Central memory CD4-positive, alpha-beta T cell (primary cell): Measurements from ENCODE around the gene APOM.

ENCODE experiments used
- DNase-seq: peaks from one replicate; pipeline ENCODE4 v3.0.0; 2022

Gene APOM

DNA sequence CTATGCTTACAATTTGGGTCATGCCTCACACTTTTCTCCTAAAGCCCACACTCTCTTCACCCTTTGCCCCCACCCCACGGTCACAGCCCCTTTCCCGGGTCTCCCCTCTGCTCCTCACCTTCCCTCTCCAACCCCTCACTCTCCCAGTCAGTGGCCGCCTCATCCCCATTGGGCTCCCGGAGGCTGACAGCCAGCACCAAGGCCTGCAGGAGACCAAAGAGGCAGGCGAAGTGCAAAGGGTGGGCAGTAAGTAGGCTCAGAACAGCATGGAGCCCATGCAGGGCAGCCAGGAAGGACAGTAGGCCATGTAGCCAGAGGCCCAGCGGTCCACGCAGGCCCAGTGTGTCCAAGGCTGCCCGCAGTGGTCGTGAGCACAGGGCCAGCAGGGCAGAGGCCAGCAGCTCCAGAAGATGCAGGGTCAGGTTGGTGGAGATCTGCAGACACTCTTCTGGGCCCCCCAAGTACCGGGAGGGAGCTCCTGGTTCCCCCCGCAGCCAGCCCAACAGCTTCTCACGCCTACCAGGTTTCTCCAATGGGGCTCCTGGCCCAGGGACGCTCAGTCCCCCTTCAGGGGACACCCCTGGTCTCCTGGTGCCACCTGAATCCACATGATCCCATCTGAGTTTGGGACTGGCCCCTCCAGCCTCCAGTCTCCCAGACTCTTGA lies 3.4 kb downstream of the APOM start:
- DNase-seq, result no peak

GRCh38 chr6:31659649-31660380 lies 4.1 kb downstream of the APOM start:
- peak; percentile 23 for DNase-seq

GRCh38 chr6:31660381-31661261 lies 4.9 kb downstream of the APOM start, which contains the start of gene C6orf47:
C6orf47 (minus strand) TSS chr6:31660778; CDS start chr6:31659947, 831 bp downstream.
- peak; percentile 62 for DNase-seq

DNA sequence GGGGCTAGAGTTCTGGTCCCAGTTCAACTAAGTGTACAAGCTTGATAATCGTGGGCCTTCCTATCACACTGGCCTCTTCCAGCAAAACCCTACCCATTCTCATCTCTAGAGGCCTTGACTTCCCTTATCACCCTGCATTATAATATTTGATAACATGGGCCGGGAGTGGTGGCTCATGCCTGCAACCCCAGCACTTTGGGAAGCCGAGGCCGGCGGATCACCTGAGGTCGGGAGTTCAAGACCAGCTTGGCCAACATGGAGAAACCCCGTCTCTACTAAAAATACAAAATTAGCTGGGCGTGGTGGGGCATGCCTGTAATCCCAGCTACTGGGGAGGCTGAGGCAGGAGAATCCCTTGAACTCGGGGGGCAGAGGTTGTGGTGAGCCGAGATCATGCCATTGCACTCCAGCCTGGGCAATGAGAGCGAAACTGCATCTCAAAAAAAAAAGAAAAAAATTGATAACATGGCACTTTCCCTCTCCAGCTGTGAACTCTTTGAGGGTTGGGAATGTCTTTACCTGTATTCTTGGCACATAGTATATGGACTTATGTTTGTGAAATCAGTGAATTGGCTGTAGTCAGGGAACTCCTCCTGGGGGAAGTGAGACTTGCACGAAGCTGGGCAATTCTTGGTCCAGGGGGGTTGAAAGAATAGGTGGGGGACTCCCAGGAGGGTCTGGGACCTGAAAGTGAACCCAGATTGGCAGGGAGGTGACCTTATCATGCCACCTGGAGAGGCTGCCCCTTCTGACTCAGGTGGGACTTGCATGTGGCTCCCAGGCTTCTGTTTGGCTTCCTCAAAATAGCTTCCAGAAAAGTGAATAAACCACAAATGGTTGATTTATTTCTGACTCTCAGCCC lies 5.8 kb downstream of the APOM start:
- DNase-seq, result no peak

GRCh38 chr6:31662124-31662723 lies 6.5 kb downstream of the APOM start:
- no peak for DNase-seq

DNA sequence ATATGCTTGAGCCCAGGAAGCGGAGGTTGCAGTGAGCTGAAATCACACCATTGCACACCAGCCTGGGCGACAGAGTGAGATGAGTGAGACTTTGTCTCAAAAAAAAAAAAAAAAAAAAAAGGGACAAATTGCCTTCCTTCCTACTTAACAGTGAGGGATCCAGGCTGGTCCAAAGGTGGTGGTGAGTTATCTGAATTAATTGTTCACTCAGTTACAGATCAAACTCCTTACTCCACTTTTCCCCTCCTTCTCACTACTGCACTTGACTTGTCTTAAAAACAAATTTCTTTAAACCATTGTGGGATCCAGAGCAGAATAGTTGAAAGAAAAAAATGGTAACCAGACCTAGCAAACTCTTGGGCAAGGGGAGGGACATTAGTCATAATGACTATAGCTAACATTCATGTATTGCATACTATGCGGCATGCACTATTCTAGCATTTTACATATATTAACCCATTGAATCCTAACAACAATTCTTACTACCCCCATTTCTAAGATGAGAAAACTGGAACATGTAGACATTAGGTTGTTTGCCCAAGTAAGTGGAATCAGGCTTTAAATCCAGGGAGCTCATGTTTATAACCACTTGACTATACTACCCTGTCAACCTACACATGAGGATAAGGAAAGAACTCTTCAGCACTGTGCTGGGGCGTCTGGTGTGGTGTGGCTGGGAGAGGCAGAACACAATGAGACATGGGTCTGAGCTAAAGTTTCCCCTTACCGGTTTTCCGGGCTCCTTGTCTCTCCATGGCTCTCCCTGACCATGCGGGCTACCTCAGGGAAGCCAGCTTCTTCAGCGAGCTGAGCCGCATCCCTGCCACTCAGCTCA lies 7.6 kb downstream of the APOM start:
- DNase-seq, result no peak

- DNase-seq, result no peak
Observed at GRCh38 chr6:31663961-31664789, 8.5 kb downstream of the APOM start.

GRCh38 chr6:31664790-31665500 lies 9.3 kb downstream of the APOM start, which contains the start of gene GPANK1:
GPANK1 (minus strand) TSS chr6:31664997; CDS start chr6:31664478, 519 bp downstream.
- DNase-seq, result peak; percentile 90

DNA sequence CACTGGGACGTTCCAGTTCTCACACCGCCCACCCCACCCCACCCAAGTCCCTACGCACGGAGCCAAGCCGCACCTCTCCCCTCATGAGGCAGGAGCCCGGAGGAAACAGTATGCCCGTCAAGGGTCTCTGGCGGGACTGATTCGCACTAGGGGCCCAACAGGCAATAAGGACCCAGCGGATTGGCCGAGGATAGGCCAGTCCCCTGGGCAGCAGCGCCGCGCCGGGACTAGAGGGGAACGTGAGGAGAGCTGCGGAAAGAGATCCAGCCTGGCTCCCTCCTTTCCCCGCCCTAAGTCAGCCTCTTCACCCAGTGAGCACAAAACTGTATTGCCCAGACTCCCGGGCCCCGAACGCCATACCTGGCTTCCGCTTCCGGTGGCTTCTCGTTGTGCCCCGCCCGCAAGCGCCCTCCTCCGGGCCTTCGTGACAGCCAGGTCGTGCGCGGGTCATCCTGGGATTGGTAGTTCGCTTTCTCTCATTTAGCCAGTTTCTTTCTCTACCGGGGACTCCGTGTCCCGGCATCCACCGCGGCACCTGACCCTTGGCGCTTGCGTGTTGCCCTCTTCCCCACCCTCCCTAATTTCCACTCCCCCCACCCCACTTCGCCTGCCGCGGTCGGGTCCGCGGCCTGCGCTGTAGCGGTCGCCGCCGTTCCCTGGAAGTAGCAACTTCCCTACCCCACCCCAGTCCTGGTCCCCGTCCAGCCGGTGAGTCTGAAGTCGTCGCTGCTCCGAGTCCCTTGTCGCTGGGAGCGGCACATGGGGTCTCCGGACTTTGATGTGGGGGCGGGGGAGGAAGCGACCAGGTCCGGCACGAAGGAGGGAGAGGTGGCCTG lies 10.0 kb downstream of the APOM start, which contains the start of gene CSNK2B:
CSNK2B (plus strand) TSS at position 580 of the 836 bp plus-strand sequence. CDS start 752 bp downstream, outside the sequence.
- peak; percentile 98 for DNase-seq

DNA sequence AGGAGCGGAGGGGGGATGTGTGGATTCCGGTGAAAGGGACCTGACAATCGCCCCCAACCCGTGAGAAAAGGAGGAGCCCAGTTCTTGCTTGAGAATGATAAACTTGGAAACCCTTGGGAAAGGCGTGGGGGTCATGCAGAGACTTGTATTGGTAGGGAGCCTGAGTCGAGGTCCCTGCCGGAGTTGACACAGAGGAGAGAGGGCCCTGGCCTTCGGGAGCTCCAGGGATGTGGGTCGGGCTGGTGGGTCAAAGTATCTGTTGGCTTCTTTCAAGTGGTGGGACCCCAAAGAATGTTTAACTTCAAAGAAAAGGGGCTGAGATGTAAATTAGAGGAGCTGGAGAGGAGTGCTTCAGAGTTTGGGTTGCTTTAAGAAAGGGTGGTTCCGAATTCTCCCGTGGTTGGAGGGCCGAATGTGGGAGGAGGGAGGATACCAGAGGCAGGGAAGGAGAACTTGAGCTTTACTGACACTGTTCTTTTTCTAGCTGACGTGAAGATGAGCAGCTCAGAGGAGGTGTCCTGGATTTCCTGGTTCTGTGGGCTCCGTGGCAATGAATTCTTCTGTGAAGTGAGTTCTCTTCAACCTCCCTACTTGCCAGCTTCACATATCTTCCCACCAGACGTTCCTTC lies 10.8 kb downstream of the APOM start:
- no peak for DNase-seq

GRCh38 chr6:31669676-31670075 lies 14.0 kb downstream of the APOM start, which contains the start of gene LY6G5B:
LY6G5B (plus strand) TSS chr6:31669976; CDS start chr6:31670951, 975 bp downstream.
- no peak for DNase-seq

DNA sequence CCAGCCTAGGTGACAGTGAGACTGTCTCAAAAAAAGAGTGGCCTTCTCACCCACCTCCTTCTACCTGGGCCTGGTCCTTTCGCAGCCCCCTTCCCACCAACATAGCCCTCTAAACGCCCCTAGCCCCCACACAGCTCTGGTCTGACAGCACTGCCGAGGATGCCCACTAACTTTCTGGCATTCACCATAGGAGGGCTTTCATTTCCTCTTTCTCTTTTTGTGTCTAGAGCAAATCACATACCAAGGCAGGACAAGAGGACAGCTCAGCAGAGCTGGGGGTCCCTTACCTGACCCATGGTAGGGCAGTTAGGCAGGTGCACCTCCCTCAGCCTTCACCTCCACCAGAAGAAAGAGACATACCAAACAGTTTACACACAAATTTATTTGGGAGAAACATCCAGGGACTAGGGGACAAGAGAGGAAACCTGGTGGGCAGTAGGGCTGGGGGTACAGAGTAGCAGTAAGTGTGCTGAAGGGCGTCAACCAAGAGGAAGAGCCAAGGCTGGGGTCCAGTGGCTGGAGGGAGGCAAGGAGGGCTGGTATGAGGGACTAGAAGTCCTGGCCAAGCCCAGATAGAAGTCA lies 20.7 kb downstream of the APOM start:
- DNase-seq, result no peak

- DNase-seq, result no peak
Observed at GRCh38 chr6:31676904-31677303, 21.2 kb downstream of the APOM start.

- no peak for DNase-seq
Observed at GRCh38 chr6:31677955-31678354, 22.3 kb downstream of the APOM start.

- DNase-seq, result peak; percentile 33
Observed at GRCh38 chr6:31680226-31681134, 24.8 kb downstream of the APOM start, which contains the start of gene LY6G5C. LY6G5C (minus strand) TSS chr6:31681067; CDS start chr6:31680373, 694 bp downstream.
